ENCODE data around the gene MRPL14. TPM values are rescaled to one million over a fixed set of nuclear protein-coding genes. Genes with fewer than 3 reads are reported as not detected.

The MRPL14 gene
- total and polyA plus RNA-seq, 2 of the 8 experiments (the other 6 are each of a cell fraction or from before 2014, with no cell fraction given): 82.0 to 97.1 TPM

- no peak for TF ChIP-seq CHD7 (IDR thresholded peaks at IDR 0.05; ENCODE audit: insufficient replicate concordance, low read length)
- TF ChIP-seq GABPA (IDR thresholded peaks at IDR 0.05; ENCODE audit: borderline replicate concordance, insufficient read depth, low read length): no peak
- no peak for TF ChIP-seq POU5F1 (IDR thresholded peaks at IDR 0.05; ENCODE audit: low read depth, low read length)
- no peak for TF ChIP-seq SIN3A (conservative IDR thresholded peaks at IDR 0.05 in 1 of 2, IDR thresholded peaks at IDR 0.05 in 1 of 2; ENCODE audit: low read depth in 1 of 2, low read length in 2 of 2)
- no peak for TF ChIP-seq NANOG (IDR thresholded peaks at IDR 0.05; ENCODE audit: insufficient read depth, low read depth, low read length, poor library complexity, severe bottlenecking)
- no peak for TF ChIP-seq GTF2F1 (IDR thresholded peaks at IDR 0.05; ENCODE audit: borderline replicate concordance, low read depth, low read length)
- TF ChIP-seq YY1 (IDR thresholded peaks at IDR 0.05; ENCODE audit: low read depth, low read length): no peak
- TF ChIP-seq MAX (IDR thresholded peaks at IDR 0.05): no peak
These were observed 22.2 kb upstream of the MRPL14 start (continued) for GRCh38 chr6:44149369-44150012.
